Measurements from ENCODE around the gene KCNIP2. TPM values are rescaled to one million over a fixed set of nuclear protein-coding genes. Genes with fewer than 3 reads are reported as not detected.

KCNIP2 gene
- total RNA-seq, 1 experiment from 2014 or later, result 4.3 TPM

DNA sequence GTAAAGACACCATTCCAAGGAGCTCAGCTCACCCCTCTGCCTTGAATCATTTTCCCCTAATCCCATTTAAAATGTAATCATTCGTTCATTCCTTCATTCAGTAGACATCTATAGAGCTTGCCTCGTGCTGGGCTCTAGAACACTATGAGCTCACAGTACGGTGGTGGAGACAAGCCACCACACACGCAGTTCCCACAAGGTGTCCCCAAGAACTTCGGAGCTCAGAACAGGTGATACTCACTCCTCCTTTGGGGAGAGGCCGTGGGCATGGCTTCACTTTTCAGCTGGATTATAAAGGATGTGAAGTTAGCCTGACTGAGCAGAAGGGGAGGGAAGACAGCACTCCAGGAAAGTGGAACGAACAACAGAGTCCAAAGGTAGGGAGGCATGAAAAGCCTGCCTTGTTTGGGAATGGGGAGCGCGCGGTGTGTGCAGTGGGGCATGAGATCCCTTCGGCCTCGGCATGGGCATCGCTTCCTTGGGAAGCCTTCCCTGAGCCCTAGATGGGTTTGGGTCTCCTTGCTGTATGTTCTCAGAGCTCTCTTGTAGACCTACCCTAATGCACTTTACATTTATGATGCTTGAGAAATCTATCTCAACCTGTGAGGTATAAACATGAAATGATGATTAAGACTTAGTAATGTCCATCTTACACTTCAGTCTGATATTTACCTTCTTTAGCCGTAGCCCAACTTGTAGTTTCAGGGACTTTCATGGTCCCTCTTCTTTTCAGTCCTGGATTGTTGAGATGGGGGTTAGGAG is 24.5 kb downstream of the KCNIP2 start:
- DNase-seq (ENCODE audit: low read depth, low spot score) (no peak), ATAC-seq (peak; percentile 63)
- in situ Hi-C loops (cut with HindIII; ENCODE audit: low pct_unique_long_range_greater_than_20kb, low sequenced_read_pairs) (no loop called here), intact Hi-C loops (cut with micrococcal nuclease; ENCODE audit: unreplicated experiment) (no loop called here)
- peaks cover 12% of the 10 kb centered on the region for H3K4me1 ChIP-seq (ENCODE audit: control insufficient read depth, insufficient read depth, low read length)
- no peaks in the 10 kb centered on the region for H3K9me3 ChIP-seq (ENCODE audit: control insufficient read depth, insufficient read depth, low read depth, low read length)
- peak overlapping the region; percentile 98 for H3K27ac ChIP-seq (ENCODE audit: low read length)
- TF ChIP-seq POLR2AphosphoS5 (IDR thresholded peaks at IDR 0.05; ENCODE audit: low read depth, low read length), result no peak
- 0 out of 2 replicates have a peak, but pooled peaks have one; percentile 51 for TF ChIP-seq SIN3A (IDR thresholded peaks at IDR 0.05; ENCODE audit: borderline replicate concordance, insufficient read depth, low read depth, low read length)
- peak overlapping the region; percentile 84 to 87 for H3K4me3 ChIP-seq (ENCODE audit: low read depth in 2 of 2, low read length in 2 of 2)
- ChIA-PET POLR2A (interaction anchor here (0.6 kb wide), 1 partner anchor 142 kb away, joined by 5 read pairs; no protein-coding TSS in a partner anchor), CTCF (interaction anchor here (0.5 to 1.6 kb wide), 3 partner anchors 38 to 285 kb away, joined by 3 to 6 read pairs (median 6); no protein-coding TSS in a partner anchor)
- H3K36me3 ChIP-seq (ENCODE audit: control insufficient read depth, insufficient read depth, low read length), result peaks cover 11% of the 10 kb centered on the region; the same call in 1 of the 2 replicates
- H3K27me3 ChIP-seq (ENCODE audit: control insufficient read depth, insufficient read depth, low read length), result no peaks in the 10 kb centered on the region
- TSS peak; percentile 91 for BruUV-seq (replicated peaks)

- ATAC-seq (peak; percentile 94), DNase-seq (ENCODE audit: low read depth, low spot score) (peak; percentile 99)
- Histone ChIP-seq H3K27ac (ENCODE audit: low read length) (peak within 1 kb of the TSS; percentile 98), H3K27me3 (ENCODE audit: control insufficient read depth, insufficient read depth, low read length) (no peaks in the 10 kb centered on the region), H3K4me3 (ENCODE audit: low read depth in 2 of 2, low read length in 2 of 2) (peak within 1 kb of the TSS; percentile 84 to 98), H3K36me3 (ENCODE audit: control insufficient read depth, insufficient read depth, low read length) (peaks cover 16% of the 10 kb centered on the region), H3K4me1 (ENCODE audit: control insufficient read depth, insufficient read depth, low read length) (peaks cover 15% of the 10 kb centered on the region), H3K9me3 (ENCODE audit: control insufficient read depth, insufficient read depth, low read depth, low read length) (no peaks in the 10 kb centered on the region)
- TF ChIP-seq SIN3A (IDR thresholded peaks at IDR 0.05; ENCODE audit: borderline replicate concordance, insufficient read depth, low read depth, low read length) (peak; percentile 85; the same call in 1 of the 2 replicates), POLR2AphosphoS5 (IDR thresholded peaks at IDR 0.05; ENCODE audit: low read depth, low read length) (peak; percentile 98), CTCF (IDR thresholded peaks at IDR 0.05) (no peak), TCF7L2 (IDR thresholded peaks at IDR 0.05; ENCODE audit: low read depth, low read length) (peak; percentile 93)
- TF ChIP-seq, protein P1, sequence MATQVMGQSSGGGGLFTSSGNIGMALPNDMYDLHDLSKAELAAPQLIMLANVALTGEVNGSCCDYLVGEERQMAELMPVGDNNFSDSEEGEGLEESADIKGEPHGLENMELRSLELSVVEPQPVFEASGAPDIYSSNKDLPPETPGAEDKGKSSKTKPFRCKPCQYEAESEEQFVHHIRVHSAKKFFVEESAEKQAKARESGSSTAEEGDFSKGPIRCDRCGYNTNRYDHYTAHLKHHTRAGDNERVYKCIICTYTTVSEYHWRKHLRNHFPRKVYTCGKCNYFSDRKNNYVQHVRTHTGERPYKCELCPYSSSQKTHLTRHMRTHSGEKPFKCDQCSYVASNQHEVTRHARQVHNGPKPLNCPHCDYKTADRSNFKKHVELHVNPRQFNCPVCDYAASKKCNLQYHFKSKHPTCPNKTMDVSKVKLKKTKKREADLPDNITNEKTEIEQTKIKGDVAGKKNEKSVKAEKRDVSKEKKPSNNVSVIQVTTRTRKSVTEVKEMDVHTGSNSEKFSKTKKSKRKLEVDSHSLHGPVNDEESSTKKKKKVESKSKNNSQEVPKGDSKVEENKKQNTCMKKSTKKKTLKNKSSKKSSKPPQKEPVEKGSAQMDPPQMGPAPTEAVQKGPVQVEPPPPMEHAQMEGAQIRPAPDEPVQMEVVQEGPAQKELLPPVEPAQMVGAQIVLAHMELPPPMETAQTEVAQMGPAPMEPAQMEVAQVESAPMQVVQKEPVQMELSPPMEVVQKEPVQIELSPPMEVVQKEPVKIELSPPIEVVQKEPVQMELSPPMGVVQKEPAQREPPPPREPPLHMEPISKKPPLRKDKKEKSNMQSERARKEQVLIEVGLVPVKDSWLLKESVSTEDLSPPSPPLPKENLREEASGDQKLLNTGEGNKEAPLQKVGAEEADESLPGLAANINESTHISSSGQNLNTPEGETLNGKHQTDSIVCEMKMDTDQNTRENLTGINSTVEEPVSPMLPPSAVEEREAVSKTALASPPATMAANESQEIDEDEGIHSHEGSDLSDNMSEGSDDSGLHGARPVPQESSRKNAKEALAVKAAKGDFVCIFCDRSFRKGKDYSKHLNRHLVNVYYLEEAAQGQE (IDR thresholded peaks at IDR 0.05; ENCODE audit: insufficient read depth in 1 of 2, low read depth in 2 of 2, low read length in 1 of 2), result peak in 1 of 2 experiments; percentile 41; a peak in 1 of 4 replicates
- in situ Hi-C loops (cut with HindIII; ENCODE audit: low pct_unique_long_range_greater_than_20kb, low sequenced_read_pairs) (no loop called here), intact Hi-C loops (cut with micrococcal nuclease; ENCODE audit: unreplicated experiment) (no loop called here)
- POLR2A ChIA-PET, result interaction anchor here (0.6 to 0.7 kb wide), 4 partner anchors 11 to 143 kb away, joined by 5 to 7 read pairs (median 6); no protein-coding TSS in a partner anchor
- no TSS peak for BruUV-seq (replicated peaks)
- CTCF ChIA-PET, result interaction anchor here (0.5 to 1.6 kb wide), 4 partner anchors 37 to 285 kb away, joined by 3 to 6 read pairs (median 4); no protein-coding TSS in a partner anchor
Observed at GRCh38 chr10:101818119-101818871, 25.3 kb downstream of the KCNIP2 start, which contains the start of gene OGA. TSS of gene OGA (minus strand) at chr10:101818444. CDS start at chr10:101818022, 422 bp downstream.

Data from Panc1 (cell line).